HEK293 (cell line): ENCODE results near the gene PPP1R3G.

ENCODE experiments used
- ATF2 ChIP-seq: fragments of 450-650 bp; formaldehyde crosslinking; IDR thresholded peaks from 2 replicates; pipeline ENCODE4 v1.5.1; 2016; ENCODE audit warnings: missing biosample characterization, missing genetic modification characterization, low read depth
- CTCF ChIP-seq: fragments of 450-650 bp; formaldehyde crosslinking; IDR thresholded peaks from 2 replicates; pipeline ENCODE4 v1.5.1; 2016; ENCODE audit warnings: missing biosample characterization, missing genetic modification characterization
- KLF16 ChIP-seq: fragments of 450-650 bp; formaldehyde crosslinking; IDR thresholded peaks from 2 replicates; pipeline ENCODE4 v1.5.1; 2017; ENCODE audit warnings: missing biosample characterization, missing genetic modification characterization
- PATZ1 ChIP-seq: fragments of 450-650 bp; formaldehyde crosslinking; IDR thresholded peaks from 2 replicates; pipeline ENCODE4 v1.5.1; 2016; ENCODE audit warnings: missing biosample characterization, missing genetic modification characterization
- REPIN1 ChIP-seq: fragments of 450-650 bp; formaldehyde crosslinking; IDR thresholded peaks from 2 replicates; pipeline ENCODE4 v1.5.1; 2017; ENCODE audit warnings: missing biosample characterization, missing genetic modification characterization, low read depth
- REST ChIP-seq: fragments of 450-650 bp; formaldehyde crosslinking; IDR thresholded peaks from 2 replicates; pipeline ENCODE4 v1.5.1; 2016; ENCODE audit warnings: missing biosample characterization, missing genetic modification characterization
- TCF7L2 ChIP-seq: IDR thresholded peaks from 2 replicates; pipeline ENCODE4 v1.6.1; 2011; ENCODE audit warnings: low read depth, mild to moderate bottlenecking, inconsistent platforms, low read length, moderate library complexity, borderline replicate concordance
- YY1 ChIP-seq: fragments of 450-650 bp; formaldehyde crosslinking; IDR thresholded peaks from 2 replicates; pipeline ENCODE4 v1.5.1; 2018; ENCODE audit warnings: missing biosample characterization, missing genetic modification characterization
- ZBTB1 ChIP-seq: fragments of 450-650 bp; formaldehyde crosslinking; IDR thresholded peaks from 2 replicates; pipeline ENCODE4 v1.5.1; 2016; ENCODE audit warnings: missing biosample characterization, missing genetic modification characterization
- ZNF140 ChIP-seq: fragments of 450-650 bp; formaldehyde crosslinking; IDR thresholded peaks from 2 replicates; pipeline ENCODE4 v1.5.1; 2016; ENCODE audit warnings: missing biosample characterization, missing genetic modification characterization
- ZNF239 ChIP-seq: fragments of 450-650 bp; formaldehyde crosslinking; IDR thresholded peaks from 2 replicates; pipeline ENCODE4 v1.5.1; 2016; ENCODE audit warnings: missing biosample characterization, missing genetic modification characterization
- ZNF335 ChIP-seq: fragments of 450-650 bp; formaldehyde crosslinking; conservative IDR thresholded peaks from 2 replicates; pipeline ENCODE4 v1.5.1; 2016; ENCODE audit warnings: missing biosample characterization, missing genetic modification characterization
- ZNF660 ChIP-seq: fragments of 450-650 bp; IDR thresholded peaks from 2 replicates; pipeline ENCODE4 v1.5.1; 2018; ENCODE audit warnings: missing biosample characterization, mild to moderate bottlenecking, missing genetic modification characterization
- TF ChIP-seq, protein P1 (sequence below): fragments of 450-650 bp; formaldehyde crosslinking; IDR thresholded peaks from 2 replicates; pipeline ENCODE4; 2016; ENCODE audit warnings: missing biosample characterization, missing genetic modification characterization

DNA sequence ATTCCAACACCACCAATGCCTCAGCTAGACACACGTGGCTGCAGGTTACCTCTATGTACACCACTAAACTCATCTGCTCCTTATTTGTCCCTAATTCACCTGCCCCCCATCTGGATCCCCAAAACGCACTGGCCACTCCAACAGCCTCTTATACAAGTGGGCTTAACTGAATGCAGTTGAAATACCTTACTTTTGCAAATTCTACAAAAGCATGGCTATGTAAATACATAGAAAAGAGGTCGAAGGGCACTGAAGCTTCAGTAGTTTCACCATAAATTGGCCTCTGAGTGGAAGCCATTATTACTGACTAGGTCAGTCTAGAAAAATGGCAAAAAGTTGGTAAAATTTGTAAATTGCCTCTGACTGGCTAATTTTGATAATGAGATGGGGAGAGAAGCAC is 11.1 kb upstream of the PPP1R3G start:
- TF ChIP-seq PATZ1 (tag by site-specific recombination) = no peak
- no peak for TF ChIP-seq ZNF660 (tag by site-specific recombination)
- TF ChIP-seq CTCF = no peak
- TF ChIP-seq YY1 = no peak
- TF ChIP-seq, protein P1, sequence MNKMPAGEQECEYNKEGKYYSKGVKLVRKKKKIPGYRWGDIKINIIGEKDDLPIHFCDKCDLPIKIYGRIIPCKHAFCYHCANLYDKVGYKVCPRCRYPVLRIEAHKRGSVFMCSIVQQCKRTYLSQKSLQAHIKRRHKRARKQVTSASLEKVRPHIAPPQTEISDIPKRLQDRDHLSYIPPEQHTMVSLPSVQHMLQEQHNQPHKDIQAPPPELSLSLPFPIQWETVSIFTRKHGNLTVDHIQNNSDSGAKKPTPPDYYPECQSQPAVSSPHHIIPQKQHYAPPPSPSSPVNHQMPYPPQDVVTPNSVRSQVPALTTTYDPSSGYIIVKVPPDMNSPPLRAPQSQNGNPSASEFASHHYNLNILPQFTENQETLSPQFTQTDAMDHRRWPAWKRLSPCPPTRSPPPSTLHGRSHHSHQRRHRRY (tag by site-specific recombination) = no peak
- no peak for TF ChIP-seq ZBTB1 (tag by site-specific recombination)
- no peak for TF ChIP-seq KLF16 (tag by site-specific recombination)
- TF ChIP-seq REPIN1 (tag by site-specific recombination) = no peak
- TF ChIP-seq ZNF335 (tag by site-specific recombination) = no peak
- TF ChIP-seq REST (tag by site-specific recombination) = no peak
- TF ChIP-seq TCF7L2 = no peak
- TF ChIP-seq ZNF140 = no peak
- TF ChIP-seq ATF2 (tag by site-specific recombination) = no peak
- no peak for TF ChIP-seq ZNF239 (tag by site-specific recombination)
